ENCODE data around the gene MRPS15. TPM values are rescaled to one million over a fixed set of nuclear protein-coding genes. Genes with fewer than 3 reads are reported as not detected.
"Not testable (repeated sequence)": the region's sequence is repeated elsewhere in the genome, so short reads cannot be mapped to it uniquely, and the experiment has no call there.

Gene MRPS15
- total RNA-seq, 2 donors from 2014 or later: 71.7 to 74.5 TPM

GRCh38 chr1:36479505-36480051, 15.4 kb upstream of the MRPS15 start:
- H3K4me3 Mint-ChIP-seq: no peak overlapping the region

DNA sequence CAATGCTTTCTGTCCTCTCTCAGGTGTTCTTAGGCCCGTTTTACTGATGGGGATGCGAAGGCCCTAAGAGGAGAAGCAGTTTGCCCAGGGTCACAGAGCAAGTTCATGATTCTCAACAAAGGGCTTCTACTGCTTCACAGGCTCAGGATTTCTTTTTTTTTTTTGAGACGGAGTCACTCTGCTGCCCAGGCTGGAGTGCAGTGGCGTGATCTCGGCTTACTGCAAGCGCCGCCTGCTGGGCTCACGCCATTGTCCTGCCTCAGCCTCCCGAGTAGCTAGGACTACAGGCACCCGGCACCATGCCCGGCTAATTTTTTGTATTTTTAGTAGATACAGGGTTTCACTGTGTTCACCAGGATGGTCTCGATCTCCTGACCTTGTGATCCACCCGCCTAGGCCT, 13.4 kb upstream of the MRPS15 start:
- not testable (repeated sequence) for H3K4me3 Mint-ChIP-seq; DNase-seq; H3K9me3 Mint-ChIP-seq; ATAC-seq (replicated peaks in 1 of 2); H3K27me3 Mint-ChIP-seq (ENCODE audit: low read depth); H3K36me3 Mint-ChIP-seq (ENCODE audit: insufficient read depth in 2 of 2); H3K27ac Mint-ChIP-seq
- H3K4me1 Mint-ChIP-seq (ENCODE audit: low read depth): peaks cover 20% of the 10 kb centered on the region

More at GRCh38 chr1:36479505-36480051, 15.4 kb upstream of the MRPS15 start:
- Mint-ChIP-seq H3K27me3 (ENCODE audit: low read depth) (no peaks in the 10 kb centered on the region), H3K4me1 (ENCODE audit: low read depth) (peaks cover 12% of the 10 kb centered on the region), H3K9me3 (no peaks in the 10 kb centered on the region), H3K27ac (no peak overlapping the region), H3K36me3 (ENCODE audit: insufficient read depth in 2 of 2) (no peaks in the 10 kb centered on the region)
- ATAC-seq (replicated peaks in 1 of 2) (no peak), DNase-seq (no peak)

DNA sequence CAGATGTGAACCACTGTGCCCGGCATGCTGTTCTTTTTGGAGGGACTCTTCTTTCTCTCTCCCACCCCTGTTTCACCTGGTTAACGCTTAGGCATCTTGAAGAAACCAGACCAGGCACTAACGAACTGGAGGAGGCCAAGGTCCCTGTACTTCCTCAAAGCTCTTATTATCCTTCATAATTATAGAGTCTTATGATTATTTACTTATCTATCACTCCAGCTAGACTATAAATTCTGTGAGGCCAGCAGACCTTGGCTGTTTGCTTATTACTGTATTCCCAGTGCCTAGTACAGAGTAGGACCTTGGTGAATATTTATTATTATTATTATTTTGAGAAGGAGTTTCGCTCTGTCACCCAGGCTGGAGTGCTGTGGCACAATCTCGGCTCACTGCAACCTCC, 12.8 kb upstream of the MRPS15 start:
- Mint-ChIP-seq H3K27ac (no peak overlapping the region), H3K36me3 (ENCODE audit: insufficient read depth in 2 of 2) (no peaks in the 10 kb centered on the region), H3K9me3 (no peaks in the 10 kb centered on the region), H3K4me1 (ENCODE audit: low read depth) (peaks cover 14% of the 10 kb centered on the region), H3K4me3 (no peak overlapping the region), H3K27me3 (ENCODE audit: low read depth) (no peaks in the 10 kb centered on the region)
- DNase-seq (no peak), ATAC-seq (replicated peaks in 1 of 2) (no peak)

DNA sequence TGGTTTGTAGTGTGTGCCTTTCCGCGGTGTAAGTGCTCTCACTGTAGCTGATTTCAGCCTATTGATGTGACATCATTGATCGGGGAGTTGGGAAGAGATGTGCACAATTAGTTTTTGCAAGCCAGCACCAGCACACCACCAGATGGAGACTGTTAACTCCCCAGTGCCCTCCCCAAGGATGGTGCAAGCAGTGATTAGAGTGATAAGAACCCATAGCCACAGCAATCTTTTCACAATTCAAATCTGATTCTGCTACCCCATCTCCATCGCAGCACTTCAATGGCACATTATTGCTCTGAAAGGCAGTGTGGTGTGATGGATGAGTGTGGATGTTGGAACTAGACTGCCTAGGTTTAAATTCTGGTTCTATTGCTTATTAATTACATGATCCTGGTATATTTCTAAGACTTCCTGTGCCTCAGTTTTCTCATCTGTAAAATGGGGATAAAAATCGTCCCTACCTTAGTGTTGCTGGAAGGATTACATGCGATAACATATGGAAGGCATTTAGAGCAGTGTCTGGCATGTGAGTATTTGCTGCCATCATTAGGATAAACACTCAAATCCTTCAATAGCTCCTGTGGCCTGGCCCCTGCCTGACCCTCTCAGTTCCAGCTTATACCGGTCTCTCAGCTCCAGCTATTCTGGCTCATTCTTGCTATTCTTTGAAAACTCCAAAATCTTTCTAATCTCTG, 11.9 kb upstream of the MRPS15 start:
- DNase-seq: no peak
- ATAC-seq (replicated peaks in 1 of 2): no peak
- Mint-ChIP-seq H3K9me3 (no peaks in the 10 kb centered on the region), H3K36me3 (ENCODE audit: insufficient read depth in 2 of 2) (no peaks in the 10 kb centered on the region), H3K27ac (no peak overlapping the region), H3K4me1 (ENCODE audit: low read depth) (peaks cover 10% of the 10 kb centered on the region), H3K27me3 (ENCODE audit: low read depth) (no peaks in the 10 kb centered on the region), H3K4me3 (no peak overlapping the region)

GRCh38 chr1:36475341-36475740, 11.2 kb upstream of the MRPS15 start:
- Mint-ChIP-seq H3K9me3 (no peaks in the 10 kb centered on the region), H3K4me3 (no peak overlapping the region), H3K4me1 (ENCODE audit: low read depth) (peaks cover 10% of the 10 kb centered on the region), H3K27me3 (ENCODE audit: low read depth) (no peaks in the 10 kb centered on the region), H3K27ac (no peak overlapping the region), H3K36me3 (ENCODE audit: insufficient read depth in 2 of 2) (no peaks in the 10 kb centered on the region)
- no peak for DNase-seq
- ATAC-seq (replicated peaks in 1 of 2): no peak

GRCh38 chr1:36472656-36473055, 8.5 kb upstream of the MRPS15 start:
- H3K36me3 Mint-ChIP-seq (ENCODE audit: insufficient read depth in 2 of 2): no peaks in the 10 kb centered on the region
- H3K27me3 Mint-ChIP-seq (ENCODE audit: low read depth): no peaks in the 10 kb centered on the region
- ATAC-seq (replicated peaks in 1 of 2) (no peak), DNase-seq (no peak)
- no peaks in the 10 kb centered on the region for H3K9me3 Mint-ChIP-seq
- H3K4me1 Mint-ChIP-seq (ENCODE audit: low read depth): peaks cover 10% of the 10 kb centered on the region
- no peak overlapping the region for H3K4me3 Mint-ChIP-seq
- H3K27ac Mint-ChIP-seq: no peak overlapping the region

- ATAC-seq (replicated peaks in 1 of 2): no peak
- Mint-ChIP-seq H3K27ac (no peak overlapping the region), H3K4me3 (no peak overlapping the region)
Observed at GRCh38 chr1:36471830-36472641, 7.9 kb upstream of the MRPS15 start.

GRCh38 chr1:36469163-36469562, 5.0 kb upstream of the MRPS15 start:
- Mint-ChIP-seq H3K36me3 (ENCODE audit: insufficient read depth in 2 of 2) (no peaks in the 10 kb centered on the region), H3K27ac (no peak overlapping the region), H3K9me3 (no peaks in the 10 kb centered on the region), H3K4me3 (no peak overlapping the region), H3K4me1 (ENCODE audit: low read depth) (peaks cover 19% of the 10 kb centered on the region), H3K27me3 (ENCODE audit: low read depth) (no peaks in the 10 kb centered on the region)
- no peak for DNase-seq
- ATAC-seq (replicated peaks in 1 of 2): no peak

More at GRCh38 chr1:36471830-36472641, 7.9 kb upstream of the MRPS15 start:
- Mint-ChIP-seq H3K36me3 (ENCODE audit: insufficient read depth in 2 of 2) (no peaks in the 10 kb centered on the region), H3K9me3 (no peaks in the 10 kb centered on the region), H3K27me3 (ENCODE audit: low read depth) (no peaks in the 10 kb centered on the region), H3K4me1 (ENCODE audit: low read depth) (peaks cover 10% of the 10 kb centered on the region)
- no peak for DNase-seq

GRCh38 chr1:36467700-36468455, 3.7 kb upstream of the MRPS15 start:
- ATAC-seq (replicated peaks in 1 of 2): no peak
- H3K36me3 Mint-ChIP-seq (ENCODE audit: insufficient read depth in 2 of 2): peaks cover 4 to 5% of the 10 kb centered on the region in 2 donors
- peaks cover 24% of the 10 kb centered on the region for H3K4me1 Mint-ChIP-seq (ENCODE audit: low read depth)
- no peak overlapping the region for H3K27ac Mint-ChIP-seq
- DNase-seq: no peak
- H3K4me3 Mint-ChIP-seq: no peak overlapping the region
- no peaks in the 10 kb centered on the region for H3K27me3 Mint-ChIP-seq (ENCODE audit: low read depth)
- no peaks in the 10 kb centered on the region for H3K9me3 Mint-ChIP-seq

DNA sequence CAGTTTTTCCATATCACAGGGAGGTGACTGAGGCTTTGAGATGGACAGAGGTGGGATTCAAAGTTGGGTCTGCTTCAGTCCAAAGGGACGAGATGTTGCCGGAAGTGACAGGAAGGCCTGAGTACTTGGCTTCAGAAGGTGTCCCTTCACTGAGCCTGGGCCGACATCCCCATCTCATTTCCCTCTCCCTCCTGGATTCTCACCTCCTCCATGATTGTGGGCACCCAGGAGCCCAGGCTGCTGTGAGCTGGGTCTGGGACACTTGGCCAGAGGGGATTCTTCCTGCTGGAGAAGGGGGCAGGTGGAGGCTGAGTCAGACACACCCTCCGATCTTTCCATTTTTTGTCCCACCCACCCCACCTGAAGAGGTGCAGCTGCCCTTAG, 2.8 kb upstream of the MRPS15 start:
- DNase-seq (no peak), ATAC-seq (replicated peaks in 1 of 2) (no peak)
- no peaks in the 10 kb centered on the region for H3K9me3 Mint-ChIP-seq
- H3K27me3 Mint-ChIP-seq (ENCODE audit: low read depth): no peaks in the 10 kb centered on the region
- peaks cover 31% of the 10 kb centered on the region for H3K4me1 Mint-ChIP-seq (ENCODE audit: low read depth)
- H3K27ac Mint-ChIP-seq: no peak overlapping the region
- H3K36me3 Mint-ChIP-seq (ENCODE audit: insufficient read depth in 2 of 2): peaks cover 4 to 5% of the 10 kb centered on the region in 2 donors
- no peak overlapping the region for H3K4me3 Mint-ChIP-seq

DNA sequence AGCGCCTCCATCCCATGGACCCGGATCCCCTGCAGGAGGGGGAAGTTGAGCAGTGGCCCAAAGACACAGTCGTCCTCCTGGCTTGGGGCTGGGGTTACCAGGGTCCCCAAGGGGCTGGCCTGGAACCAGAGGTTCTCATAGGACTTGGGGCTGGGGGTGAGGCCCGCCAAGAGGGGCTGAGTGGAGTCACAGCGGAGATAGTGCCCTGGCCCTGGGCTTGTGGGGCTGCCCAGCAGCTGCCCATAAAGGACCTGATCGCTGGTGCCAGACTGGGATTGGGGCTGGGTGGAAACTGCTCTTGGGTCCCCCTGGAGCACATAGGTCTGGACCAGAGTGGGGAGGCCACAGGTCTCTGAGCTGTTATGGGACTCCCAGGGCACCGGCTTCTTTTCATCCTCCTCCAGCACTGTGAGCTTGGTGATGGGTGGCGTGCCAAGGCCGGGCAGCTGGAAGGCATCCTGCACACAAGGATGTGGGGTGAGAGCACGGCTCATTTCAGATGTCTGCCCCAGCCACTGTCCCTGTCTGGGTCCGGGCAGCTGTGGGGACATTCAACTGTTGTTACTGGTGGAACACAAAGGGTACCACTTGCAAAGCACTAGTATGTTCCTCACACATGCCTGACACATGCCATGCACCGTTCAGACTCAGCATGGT, 2.3 kb upstream of the MRPS15 start:
- Mint-ChIP-seq H3K9me3 (no peaks in the 10 kb centered on the region), H3K27me3 (ENCODE audit: low read depth) (no peaks in the 10 kb centered on the region), H3K36me3 (ENCODE audit: insufficient read depth in 2 of 2) (peaks cover 4 to 5% of the 10 kb centered on the region in 2 donors), H3K4me3 (no peak overlapping the region), H3K27ac (no peak overlapping the region), H3K4me1 (ENCODE audit: low read depth) (peaks cover 36% of the 10 kb centered on the region)
- no peak for ATAC-seq (replicated peaks in 1 of 2)
- DNase-seq: no peak

- H3K27ac Mint-ChIP-seq: no peak overlapping the region
- no peaks in the 10 kb centered on the region for H3K9me3 Mint-ChIP-seq
- H3K4me1 Mint-ChIP-seq (ENCODE audit: low read depth): peaks cover 42% of the 10 kb centered on the region
- H3K4me3 Mint-ChIP-seq: peak overlapping the region; percentile 97 to 99
- H3K27me3 Mint-ChIP-seq (ENCODE audit: low read depth): no peaks in the 10 kb centered on the region
- no peak for ATAC-seq (replicated peaks in 1 of 2)
- DNase-seq: no peak
- H3K36me3 Mint-ChIP-seq (ENCODE audit: insufficient read depth in 2 of 2): peaks cover 4 to 8% of the 10 kb centered on the region in 2 donors
Observed at GRCh38 chr1:36465731-36466369, 1.7 kb upstream of the MRPS15 start.
